Calu3 (cell line): ENCODE measurements around the gene SORCS3. TPM values are rescaled to one million over a fixed set of nuclear protein-coding genes. Genes with fewer than 3 reads are reported as not detected.

ENCODE experiments used
- BruUV-seq: library from RNA; stranded (reverse); fragments of 400-500 nt; replicated peaks from 2 replicates; lab custom pipeline; 2021; lab: Mats Ljungman, UMichigan
- CTCF ChIA-PET: fragments of 300-600 bp; sonication (Branson Sonifier 250); formaldehyde crosslinking; loops from one replicate; lab custom pipeline; 2022; ENCODE audit warnings: antibody characterized with exemption; lab: Charles Lee
- DNase-seq: peaks from one replicate; pipeline ENCODE4 v3.0.0; 2022
- H3K27ac Mint-ChIP-seq: one replicate; pipeline ENCODE4 v1.8.0; 2022; ENCODE audit warnings: mixed read lengths; ENCODE audit not compliant: unreplicated experiment
- H3K27me3 Mint-ChIP-seq: one replicate; pipeline ENCODE4 v1.8.0; 2022; ENCODE audit warnings: mixed read lengths; ENCODE audit not compliant: unreplicated experiment
- H3K36me3 Mint-ChIP-seq: one replicate; pipeline ENCODE4 v1.8.0; 2022; ENCODE audit warnings: mild to moderate bottlenecking, moderate library complexity, mixed read lengths; ENCODE audit not compliant: insufficient read depth, unreplicated experiment
- H3K4me1 Mint-ChIP-seq: one replicate; pipeline ENCODE4 v1.8.0; 2022; ENCODE audit warnings: mild to moderate bottlenecking, low read depth, mixed read lengths; ENCODE audit not compliant: unreplicated experiment
- H3K4me3 Mint-ChIP-seq: one replicate; pipeline ENCODE4 v1.8.0; 2022; ENCODE audit warnings: mild to moderate bottlenecking, low read depth, moderate library complexity, mixed read lengths; ENCODE audit not compliant: unreplicated experiment
- H3K9me3 Mint-ChIP-seq: one replicate; pipeline ENCODE4 v1.8.0; 2022; ENCODE audit warnings: low read depth, mixed read lengths; ENCODE audit not compliant: unreplicated experiment
- CTCF ChIP-seq: fragments of 200-600 bp; IDR thresholded peaks from one replicate; pipeline ENCODE4 v1.8.0; 2022; ENCODE audit warnings: antibody characterized with exemption; ENCODE audit not compliant: unreplicated experiment
- intact Hi-C: fragments of 100-400 bp; cut with micrococcal nuclease; formaldehyde crosslinking; loops from one replicate; pipeline ENCODE4 v1.10.0; 2022; ENCODE audit not compliant: unreplicated experiment
- total RNA-seq: library from RNA; stranded (reverse); gene quantifications from 2 replicates; pipeline ENCODE4 v1.2.3, GENCODE V29; 2022

Gene SORCS3
- total RNA-seq, 1 experiment from 2014 or later, result not detected

DNA sequence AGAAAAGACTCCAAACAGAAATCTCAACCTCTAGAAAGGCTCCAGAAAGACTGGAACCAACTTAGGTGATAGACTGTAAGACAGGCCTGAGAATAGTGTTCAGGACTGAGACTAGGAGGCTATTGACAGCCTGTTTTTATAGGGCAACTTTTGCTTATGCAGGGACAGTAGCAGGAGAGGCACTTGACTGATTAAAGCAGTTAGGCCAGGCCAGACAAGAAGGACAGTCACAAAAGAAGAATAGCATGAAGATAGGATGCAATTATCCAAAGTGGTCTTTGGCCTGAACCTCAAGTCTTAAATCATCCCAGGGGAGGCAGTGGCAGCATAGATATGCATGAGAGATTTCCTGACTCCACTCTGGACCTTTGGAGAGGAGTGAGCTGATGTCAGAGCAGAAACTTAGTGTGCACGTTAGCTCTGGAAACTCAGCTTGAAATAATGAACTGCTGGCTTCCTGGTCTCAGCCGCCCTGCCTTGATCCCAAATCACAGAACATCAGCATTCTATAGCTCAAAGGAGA lies 290.6 kb downstream of the SORCS3 start:
- no peak for DNase-seq
- TF ChIP-seq CTCF, result no peak
- no TSS peak for BruUV-seq
- Mint-ChIP-seq H3K36me3 (no peaks in the 10 kb centered on the region), H3K27me3 (peaks cover 14% of the 10 kb centered on the region), H3K9me3 (no peaks in the 10 kb centered on the region), H3K4me3 (no peak overlapping the region), H3K27ac (no peak overlapping the region), H3K4me1 (no peaks in the 10 kb centered on the region)
- CTCF ChIA-PET, result no interaction called here
- intact Hi-C loops, result no loop called here

DNA sequence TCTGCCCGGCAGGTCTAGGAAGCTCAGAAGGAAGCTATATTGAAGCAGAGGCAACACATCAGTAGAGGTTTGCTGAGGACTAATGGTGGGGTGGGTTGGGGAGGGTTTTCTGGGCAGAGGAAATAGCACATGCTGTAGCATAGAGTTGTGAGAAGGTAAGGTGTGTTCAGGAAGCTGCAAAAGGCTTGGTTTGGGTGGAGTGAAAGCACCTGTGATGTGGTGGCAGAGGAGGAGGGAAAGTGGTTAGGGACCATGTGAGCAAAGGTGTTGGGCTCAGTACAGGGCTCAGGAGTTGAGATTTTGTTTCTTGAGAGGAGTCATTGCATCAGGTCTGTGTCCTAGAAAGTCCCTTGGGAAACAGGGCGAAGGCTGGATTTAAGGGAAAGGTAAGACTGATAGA lies 294.6 kb downstream of the SORCS3 start:
- TF ChIP-seq CTCF, result no peak
- intact Hi-C loops, result no loop called here
- H3K4me3 Mint-ChIP-seq, result no peak overlapping the region

GRCh38 chr10:104937567-104937966 lies 296.5 kb downstream of the SORCS3 start:
- no peak for TF ChIP-seq CTCF
- Mint-ChIP-seq H3K27ac (no peak overlapping the region), H3K27me3 (no peaks in the 10 kb centered on the region), H3K4me3 (no peak overlapping the region), H3K36me3 (no peaks in the 10 kb centered on the region), H3K9me3 (no peaks in the 10 kb centered on the region), H3K4me1 (peaks cover 11% of the 10 kb centered on the region)
- DNase-seq, result peak; percentile 9
- CTCF ChIA-PET, result no interaction called here
- intact Hi-C loops, result no loop called here
- no TSS peak for BruUV-seq

More for the DNA sequence above, 294.6 kb downstream of the SORCS3 start:
- H3K27ac Mint-ChIP-seq, result no peak overlapping the region
- DNase-seq, result no peak
- BruUV-seq, result no TSS peak
- peaks cover 11% of the 10 kb centered on the region for H3K4me1 Mint-ChIP-seq
- H3K27me3 Mint-ChIP-seq, result no peaks in the 10 kb centered on the region
- CTCF ChIA-PET, result no interaction called here
- H3K9me3 Mint-ChIP-seq, result no peaks in the 10 kb centered on the region
- H3K36me3 Mint-ChIP-seq, result no peaks in the 10 kb centered on the region

- Mint-ChIP-seq H3K27ac (no peak overlapping the region), H3K36me3 (no peaks in the 10 kb centered on the region), H3K9me3 (no peaks in the 10 kb centered on the region), H3K4me1 (peaks cover 11% of the 10 kb centered on the region), H3K4me3 (no peak overlapping the region), H3K27me3 (no peaks in the 10 kb centered on the region)
- BruUV-seq, result no TSS peak
- intact Hi-C loops, result no loop called here
- no peak for TF ChIP-seq CTCF
- no peak for DNase-seq
- CTCF ChIA-PET, result no interaction called here
Measured at GRCh38 chr10:104938031-104938430, 296.9 kb downstream of the SORCS3 start.
